Measurements from ENCODE around the gene OBSCN. TPM values are rescaled to one million over a fixed set of nuclear protein-coding genes. Genes with fewer than 3 reads are reported as not detected.

The OBSCN gene
- total RNA-seq, 2 experiments from 2014 or later: 29.5 to 45.2 TPM

DNA sequence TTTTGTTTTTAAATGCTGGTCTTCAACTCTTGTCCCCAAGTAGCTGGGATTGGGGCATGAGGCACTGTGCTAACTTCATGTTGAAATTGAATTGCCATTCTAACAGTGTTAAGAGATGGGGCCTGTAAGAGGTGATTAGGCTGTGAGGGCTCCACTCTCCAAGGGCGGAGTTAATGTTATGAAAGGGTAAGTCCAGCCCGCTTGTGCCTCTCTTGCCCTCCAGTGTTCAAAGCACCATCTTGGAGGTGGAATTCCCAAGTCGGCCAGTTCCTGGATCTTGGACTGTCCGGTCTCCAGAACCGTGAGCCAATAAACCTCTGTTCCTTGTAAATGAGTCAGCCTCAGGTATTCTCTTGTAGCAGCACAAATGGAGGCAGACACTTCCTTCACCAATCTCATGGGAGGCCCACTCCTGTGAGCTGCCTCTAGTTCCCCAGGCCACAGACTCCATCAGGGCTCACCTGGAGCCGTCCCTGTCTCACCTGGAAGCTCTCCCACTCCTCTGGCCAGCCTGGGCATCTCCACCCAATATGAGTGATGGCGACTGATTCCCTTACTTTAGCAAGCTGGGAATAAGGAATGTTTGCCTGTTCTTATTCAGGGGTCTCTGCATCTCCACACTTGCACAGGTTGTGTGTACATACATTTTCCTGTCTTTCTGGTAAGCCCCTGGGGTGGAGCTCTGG lies 26.7 kb upstream of the OBSCN start:
- no peak for DNase-seq (ENCODE audit: low spot score)
- no peak overlapping the region for H3K4me2 ChIP-seq (ENCODE audit: low read length)
- no peaks in the 10 kb centered on the region for H4K20me1 ChIP-seq (ENCODE audit: insufficient read depth, low read length)
- intact Hi-C loops (cut with micrococcal nuclease; ENCODE audit: unreplicated experiment): no loop called here
- H3K9me3 ChIP-seq (ENCODE audit: low read length): no peaks in the 10 kb centered on the region
- no TSS peak for BruUV-seq (replicated peaks)
- POLR2A ChIA-PET: interaction anchor here (0.7 to 1.1 kb wide), 2 partner anchors 224 to 1986 kb away, joined by 3 to 4 read pairs; no protein-coding TSS in a partner anchor
- H3K9me2 ChIP-seq (ENCODE audit: insufficient read depth, low read length): no peaks in the 10 kb centered on the region
- TF ChIP-seq EZH2phosphoT487 (IDR thresholded peaks at IDR 0.05; ENCODE audit: borderline replicate concordance, low read depth, low read length) (no peak), CTCF (conservative IDR thresholded peaks at IDR 0.05; ENCODE audit: low read length) (no peak)
- no peak overlapping the region for H3K27ac ChIP-seq (ENCODE audit: low read depth, low read length, poor library complexity, severe bottlenecking)
- CTCF ChIA-PET (ENCODE audit: unreplicated experiment): no interaction called here
- H2AFZ ChIP-seq (ENCODE audit: low read length): no peak overlapping the region
- no peaks in the 10 kb centered on the region for H3K4me1 ChIP-seq (ENCODE audit: insufficient read depth, low read length, poor library complexity, severe bottlenecking)
- no peaks in the 10 kb centered on the region for H3K79me2 ChIP-seq (ENCODE audit: insufficient read depth, low read depth, low read length)
- H3K4me3 ChIP-seq (ENCODE audit: low read depth, low read length, poor library complexity, severe bottlenecking): no peak overlapping the region
- H3K36me3 ChIP-seq (ENCODE audit: insufficient read depth, low read length): no peaks in the 10 kb centered on the region

DNA sequence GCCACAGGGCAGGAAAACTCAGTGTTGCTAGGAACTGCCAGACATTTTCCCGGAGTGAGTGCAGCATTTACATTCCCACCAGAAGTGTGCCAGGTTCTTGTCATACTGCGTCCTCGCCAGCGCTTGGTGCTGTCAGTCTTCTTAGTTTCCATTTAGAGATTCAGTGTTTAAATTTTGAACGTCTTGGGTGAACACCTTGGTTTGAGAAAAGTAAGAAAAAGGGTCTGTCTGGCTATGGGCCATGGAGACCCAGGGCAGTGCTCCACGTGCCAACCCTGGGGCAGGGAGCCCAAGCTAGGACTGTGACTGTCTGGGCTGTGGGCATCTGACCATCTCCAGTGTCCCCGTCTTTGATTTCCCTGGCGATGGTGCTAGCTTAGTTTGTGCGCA lies 26.2 kb upstream of the OBSCN start:
- ChIA-PET POLR2A (interaction anchor here (1.1 kb wide), 1 partner anchor 223 kb away, joined by 4 read pairs; no protein-coding TSS in a partner anchor), CTCF (ENCODE audit: unreplicated experiment) (no interaction called here)
- no peak overlapping the region for H2AFZ ChIP-seq (ENCODE audit: low read length)
- no peaks in the 10 kb centered on the region for H3K4me1 ChIP-seq (ENCODE audit: insufficient read depth, low read length, poor library complexity, severe bottlenecking)
- no peak overlapping the region for H3K4me2 ChIP-seq (ENCODE audit: low read length)
- no peaks in the 10 kb centered on the region for H3K9me2 ChIP-seq (ENCODE audit: insufficient read depth, low read length)
- no TSS peak for BruUV-seq (replicated peaks)
- H3K9me3 ChIP-seq (ENCODE audit: low read length): no peaks in the 10 kb centered on the region
- no peak overlapping the region for H3K4me3 ChIP-seq (ENCODE audit: low read depth, low read length, poor library complexity, severe bottlenecking)
- no peak overlapping the region for H3K27ac ChIP-seq (ENCODE audit: low read depth, low read length, poor library complexity, severe bottlenecking)
- H4K20me1 ChIP-seq (ENCODE audit: insufficient read depth, low read length): no peaks in the 10 kb centered on the region
- no peaks in the 10 kb centered on the region for H3K36me3 ChIP-seq (ENCODE audit: insufficient read depth, low read length)
- DNase-seq (ENCODE audit: low spot score): no peak
- no peaks in the 10 kb centered on the region for H3K79me2 ChIP-seq (ENCODE audit: insufficient read depth, low read depth, low read length)
- intact Hi-C loops (cut with micrococcal nuclease; ENCODE audit: unreplicated experiment): no loop called here
- TF ChIP-seq EZH2phosphoT487 (IDR thresholded peaks at IDR 0.05; ENCODE audit: borderline replicate concordance, low read depth, low read length) (no peak), CTCF (conservative IDR thresholded peaks at IDR 0.05; ENCODE audit: low read length) (no peak)

DNA sequence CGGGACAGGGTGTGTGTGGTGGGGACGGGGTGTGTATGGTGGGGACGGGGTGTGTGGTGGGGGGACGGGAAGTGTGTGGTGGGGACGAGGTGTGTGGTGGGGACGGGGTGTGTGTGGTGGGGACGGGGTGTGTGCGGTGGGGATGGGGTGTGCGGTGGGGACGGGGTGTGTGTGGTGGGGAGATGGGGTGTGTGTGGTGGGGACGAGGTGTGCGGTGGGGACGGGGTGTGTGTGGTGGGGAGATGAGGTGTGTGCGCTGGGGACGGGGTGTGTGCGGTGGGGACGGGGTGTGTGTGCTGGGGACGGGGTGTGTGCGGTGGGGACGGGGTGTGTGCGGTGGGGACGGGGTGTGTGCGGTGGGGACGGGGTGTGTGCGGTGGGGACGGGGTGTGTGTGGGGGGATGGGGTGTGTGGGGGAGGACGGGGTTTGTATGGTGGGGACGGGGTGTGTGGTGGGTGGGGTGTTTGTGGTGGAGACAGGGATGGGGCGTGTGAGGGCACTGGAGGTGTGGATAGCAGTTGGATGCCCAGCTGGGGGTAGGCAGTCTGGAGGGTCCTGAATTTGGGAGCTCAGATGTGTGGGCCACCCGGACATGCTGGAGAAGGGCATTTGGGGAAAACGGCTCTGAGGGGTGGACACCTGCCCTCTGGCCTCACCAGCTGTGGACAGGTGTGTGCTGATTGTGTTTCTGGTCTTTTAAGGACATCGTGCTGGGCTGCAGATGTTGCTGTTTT lies 25.4 kb upstream of the OBSCN start:
- no peak for DNase-seq (ENCODE audit: low spot score)
- Histone ChIP-seq H3K4me2 (ENCODE audit: low read length) (no peak overlapping the region), H3K9me3 (ENCODE audit: low read length) (no peaks in the 10 kb centered on the region), H3K4me3 (ENCODE audit: low read depth, low read length, poor library complexity, severe bottlenecking) (no peak overlapping the region), H3K79me2 (ENCODE audit: insufficient read depth, low read depth, low read length) (no peaks in the 10 kb centered on the region), H2AFZ (ENCODE audit: low read length) (no peak overlapping the region), H3K4me1 (ENCODE audit: insufficient read depth, low read length, poor library complexity, severe bottlenecking) (no peaks in the 10 kb centered on the region), H3K9me2 (ENCODE audit: insufficient read depth, low read length) (no peaks in the 10 kb centered on the region), H3K27ac (ENCODE audit: low read depth, low read length, poor library complexity, severe bottlenecking) (no peak overlapping the region), H3K36me3 (ENCODE audit: insufficient read depth, low read length) (no peaks in the 10 kb centered on the region), H4K20me1 (ENCODE audit: insufficient read depth, low read length) (no peaks in the 10 kb centered on the region)
- ChIA-PET POLR2A (interaction anchor here (1.1 kb wide), 1 partner anchor 223 kb away, joined by 4 read pairs; no protein-coding TSS in a partner anchor), CTCF (ENCODE audit: unreplicated experiment) (no interaction called here)
- no peak for TF ChIP-seq EZH2phosphoT487 (IDR thresholded peaks at IDR 0.05; ENCODE audit: borderline replicate concordance, low read depth, low read length)
- TF ChIP-seq CTCF (conservative IDR thresholded peaks at IDR 0.05; ENCODE audit: low read length): no peak
- BruUV-seq (replicated peaks): no TSS peak
- intact Hi-C loops (cut with micrococcal nuclease; ENCODE audit: unreplicated experiment): no loop called here

All from OCI-LY7 (cell line).